NT2/D1 (cell line): ENCODE measurements around the gene ITSN2.

Experiments
- SUZ12 ChIP-seq: IDR thresholded peaks from 2 replicates; pipeline ENCODE4 v1.6.1; 2011; ENCODE audit not compliant: insufficient read length, insufficient read depth; ENCODE audit errors: extremely low read depth
- YY1 ChIP-seq: IDR thresholded peaks from 2 replicates; pipeline ENCODE4 v1.6.1; 2011; ENCODE audit not compliant: insufficient read length, insufficient read depth
- ZNF274 ChIP-seq: IDR thresholded peaks from 2 replicates; pipeline ENCODE4 v1.6.1; 2011; ENCODE audit warnings: mild to moderate bottlenecking, low read depth, low read length

DNA sequence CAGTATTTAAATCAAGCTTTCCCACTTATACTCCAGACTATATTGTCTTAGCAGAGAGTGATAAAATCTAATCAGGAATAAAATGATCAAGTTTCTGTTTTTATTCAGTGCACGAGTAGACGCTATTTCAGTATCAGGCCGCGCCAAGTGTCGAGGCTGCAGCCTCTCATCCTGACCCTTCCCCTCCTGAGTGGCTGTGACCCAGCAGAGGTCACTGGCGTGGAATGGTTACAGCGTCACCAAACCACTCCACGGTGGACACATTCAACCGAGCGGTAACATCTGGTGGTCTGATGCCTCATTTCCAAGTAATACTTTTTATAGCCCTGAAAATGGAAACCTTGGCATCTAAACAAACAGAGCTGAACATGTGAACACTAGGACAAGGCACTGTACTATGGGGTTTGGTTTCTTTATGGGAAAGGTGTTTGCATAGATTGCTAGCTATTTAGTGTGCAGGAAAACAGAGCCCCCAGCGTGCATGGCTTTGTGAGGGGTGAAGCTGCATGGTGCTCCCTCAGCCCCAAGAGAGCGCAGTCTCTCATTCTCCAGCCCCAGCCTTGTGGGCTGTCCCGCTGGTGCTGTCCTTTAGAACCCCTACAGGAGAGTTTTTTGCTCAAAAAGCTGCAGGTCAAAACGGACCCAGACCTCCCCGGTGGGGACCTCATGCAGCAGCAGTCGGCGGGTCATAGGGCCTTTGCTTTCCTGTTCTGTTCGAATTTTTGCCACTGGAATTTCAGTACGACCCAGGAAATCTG lies 157.1 kb downstream of the ITSN2 start:
- TF ChIP-seq ZNF274 (no peak), SUZ12 (no peak), YY1 (no peak)
